Measurements from ENCODE around the gene EFL1.

The EFL1 gene

GRCh38 chr15:82122746-82123400, 139.7 kb downstream of the EFL1 start:
- no peak for DNase-seq (ENCODE audit: low read depth)

GRCh38 chr15:82118040-82118439, 144.5 kb downstream of the EFL1 start:
- DNase-seq (ENCODE audit: low read depth): no peak

GRCh38 chr15:82117296-82117695, 145.2 kb downstream of the EFL1 start:
- DNase-seq (ENCODE audit: low read depth): no peak

GRCh38 chr15:82114660-82115059, 147.9 kb downstream of the EFL1 start:
- DNase-seq (ENCODE audit: low read depth): no peak

GRCh38 chr15:82113106-82113715, 149.3 kb downstream of the EFL1 start:
- no peak for DNase-seq (ENCODE audit: low read depth)

GRCh38 chr15:82111918-82112317, 150.6 kb downstream of the EFL1 start:
- no peak for DNase-seq (ENCODE audit: low read depth)

GRCh38 chr15:82110144-82110543, 152.4 kb downstream of the EFL1 start:
- DNase-seq (ENCODE audit: low read depth): no peak

- peak; percentile 37 for DNase-seq (ENCODE audit: low read depth)
Measured at GRCh38 chr15:82108489-82109078, 153.9 kb downstream of the EFL1 start.

- no peak for DNase-seq (ENCODE audit: low read depth)
Measured at GRCh38 chr15:82106679-82107078, 155.9 kb downstream of the EFL1 start.

GRCh38 chr15:82105451-82106215, 156.9 kb downstream of the EFL1 start:
- no peak for DNase-seq (ENCODE audit: low read depth)

GRCh38 chr15:82103468-82103867, 159.1 kb downstream of the EFL1 start:
- no peak for DNase-seq (ENCODE audit: low read depth)

- DNase-seq (ENCODE audit: low read depth): no peak
Measured at GRCh38 chr15:82100111-82100929, 162.2 kb downstream of the EFL1 start.

- DNase-seq (ENCODE audit: low read depth): no peak
Measured at GRCh38 chr15:82098674-82099073, 163.9 kb downstream of the EFL1 start.

- DNase-seq (ENCODE audit: low read depth): no peak
Measured at GRCh38 chr15:82095803-82096202, 166.7 kb downstream of the EFL1 start.

- no peak for DNase-seq (ENCODE audit: low read depth)
Measured at GRCh38 chr15:82093774-82094211, 168.7 kb downstream of the EFL1 start.

- no peak for DNase-seq (ENCODE audit: low read depth)
Measured at GRCh38 chr15:82093325-82093724, 169.2 kb downstream of the EFL1 start.

GRCh38 chr15:82091636-82092140, 170.8 kb downstream of the EFL1 start:
- DNase-seq (ENCODE audit: low read depth): no peak

- DNase-seq (ENCODE audit: low read depth): no peak
Measured at GRCh38 chr15:82086243-82086995, 176.1 kb downstream of the EFL1 start.

GRCh38 chr15:82081914-82082762, 180.4 kb downstream of the EFL1 start:
- DNase-seq (ENCODE audit: low read depth): no peak

GRCh38 chr15:82080774-82081173, 181.8 kb downstream of the EFL1 start:
- no peak for DNase-seq (ENCODE audit: low read depth)
